ENCODE results near the gene CFB. TPM values are rescaled to one million over a fixed set of nuclear protein-coding genes. Genes with fewer than 3 reads are reported as not detected.
A peak's percentile ranks its signal among the peaks of the same experiment; 100 is the strongest.

The CFB gene
- total and polyA plus RNA-seq, 2 of the 13 experiments (the other 11 are each of a cell fraction or from before 2014, with no cell fraction given): 171 to 513 TPM

GRCh38 chr6:31958741-31959739, 13.1 kb downstream of the CFB start, which contains the start of the genes NELFE and SKIC2 (continued):
- TF ChIP-seq ETV6 (CRISPR knock-in tag; conservative IDR thresholded peaks at IDR 0.05): peak; percentile 80; the same call in 1 of the 2 replicates
- peak; percentile 22; the same call in 1 of the 2 replicates for TF ChIP-seq ZIK1 (CRISPR knock-in tag; IDR thresholded peaks at IDR 0.05; ENCODE audit: borderline replicate concordance, low read depth)
- TF ChIP-seq ZBTB2 (CRISPR knock-in tag; IDR thresholded peaks at IDR 0.05; ENCODE audit: low read depth): peak; percentile 90
- TF ChIP-seq FIP1L1 (IDR thresholded peaks at IDR 0.05; ENCODE audit: borderline replicate concordance, insufficient read depth, low read depth, low read length): no peak
- TF ChIP-seq ZNF75D (CRISPR knock-in tag; IDR thresholded peaks at IDR 0.05; ENCODE audit: borderline replicate concordance): no peak
- no peak for TF ChIP-seq NCOA1 (CRISPR knock-in tag; IDR thresholded peaks at IDR 0.05)
- TF ChIP-seq ZNF883 (CRISPR knock-in tag; IDR thresholded peaks at IDR 0.05; ENCODE audit: not compliant biosample characterization): peak; percentile 54
- peak; percentile 85 for TF ChIP-seq DNMT3B (CRISPR knock-in tag; conservative IDR thresholded peaks at IDR 0.05)
- TF ChIP-seq ESRRA (CRISPR knock-in tag; IDR thresholded peaks at IDR 0.05; ENCODE audit: low read depth): no peak; the same call in 1 of the 2 replicates
- no peak for TF ChIP-seq ZBTB39 (CRISPR knock-in tag; IDR thresholded peaks at IDR 0.05)
- TF ChIP-seq PCBP2 (optimal IDR thresholded peaks at IDR 0.05; ENCODE audit: low read depth, low read length, poor library complexity, severe bottlenecking): no peak
- peak; percentile 100 for TF ChIP-seq ELF4 (CRISPR knock-in tag; IDR thresholded peaks at IDR 0.05; ENCODE audit: borderline replicate concordance)
- peak; percentile 67 for TF ChIP-seq FOSL2 (CRISPR knock-in tag; IDR thresholded peaks at IDR 0.05)
- TF ChIP-seq RBAK (CRISPR knock-in tag; IDR thresholded peaks at IDR 0.05): no peak
- TF ChIP-seq BATF2 (CRISPR knock-in tag; IDR thresholded peaks at IDR 0.05): no peak
- TF ChIP-seq ZNF678 (CRISPR knock-in tag; IDR thresholded peaks at IDR 0.05): 0 out of 2 replicates have a peak, but pooled peaks have one; percentile 68
- TF ChIP-seq ZNF383 (CRISPR knock-in tag; IDR thresholded peaks at IDR 0.05; ENCODE audit: borderline replicate concordance): no peak
- no peak; the same call in 1 of the 2 replicates for TF ChIP-seq STAG1 (CRISPR knock-in tag; IDR thresholded peaks at IDR 0.05)
- TF ChIP-seq SMAD9 (CRISPR knock-in tag; IDR thresholded peaks at IDR 0.05): 0 out of 2 replicates have a peak, but pooled peaks have one; percentile 1
- peak; percentile 98 for TF ChIP-seq ZFP90 (CRISPR knock-in tag; IDR thresholded peaks at IDR 0.05; ENCODE audit: borderline replicate concordance)
- TF ChIP-seq ZNF337 (CRISPR knock-in tag; IDR thresholded peaks at IDR 0.05; ENCODE audit: borderline replicate concordance, low read depth): peak; percentile 84; the same call in 1 of the 2 replicates
- peak; percentile 43 for TF ChIP-seq HIVEP1 (CRISPR knock-in tag; IDR thresholded peaks at IDR 0.05)
- no peak; the same call in 1 of the 2 replicates for TF ChIP-seq AHR (CRISPR knock-in tag; IDR thresholded peaks at IDR 0.05)
- TF ChIP-seq MTA3 (CRISPR knock-in tag; IDR thresholded peaks at IDR 0.05): no peak
